NCI-H748 (cell line): ENCODE results near the gene XYLT1.
A peak's percentile ranks its signal among the peaks of the same experiment; 100 is the strongest.

Experiments
- DNase-seq: peaks from one replicate; lab custom pipeline; 2025; ENCODE audit not compliant: unreplicated experiment; lab: John Stamatoyannopoulos, UW

Gene XYLT1

DNA sequence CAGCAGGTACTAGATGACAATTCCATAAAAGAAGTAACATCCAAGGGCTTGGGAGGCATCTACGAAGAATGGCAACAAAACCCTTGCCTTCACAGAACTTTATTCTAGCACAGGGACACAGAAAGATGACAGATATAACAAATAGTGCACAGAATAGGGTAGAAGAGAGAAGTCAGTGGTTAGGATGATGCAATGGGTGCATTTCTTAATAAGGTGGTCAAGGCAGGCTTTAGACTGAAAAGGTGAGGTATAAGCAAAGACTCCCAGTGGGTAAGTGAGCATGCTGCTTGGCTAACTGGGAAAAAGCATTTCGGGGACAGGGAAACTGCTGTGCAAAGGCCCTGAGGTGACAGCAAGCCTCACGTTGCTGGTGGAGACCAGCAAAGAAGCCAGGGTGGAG, 175.9 kb downstream of the XYLT1 start:
- DNase-seq = no peak

DNA sequence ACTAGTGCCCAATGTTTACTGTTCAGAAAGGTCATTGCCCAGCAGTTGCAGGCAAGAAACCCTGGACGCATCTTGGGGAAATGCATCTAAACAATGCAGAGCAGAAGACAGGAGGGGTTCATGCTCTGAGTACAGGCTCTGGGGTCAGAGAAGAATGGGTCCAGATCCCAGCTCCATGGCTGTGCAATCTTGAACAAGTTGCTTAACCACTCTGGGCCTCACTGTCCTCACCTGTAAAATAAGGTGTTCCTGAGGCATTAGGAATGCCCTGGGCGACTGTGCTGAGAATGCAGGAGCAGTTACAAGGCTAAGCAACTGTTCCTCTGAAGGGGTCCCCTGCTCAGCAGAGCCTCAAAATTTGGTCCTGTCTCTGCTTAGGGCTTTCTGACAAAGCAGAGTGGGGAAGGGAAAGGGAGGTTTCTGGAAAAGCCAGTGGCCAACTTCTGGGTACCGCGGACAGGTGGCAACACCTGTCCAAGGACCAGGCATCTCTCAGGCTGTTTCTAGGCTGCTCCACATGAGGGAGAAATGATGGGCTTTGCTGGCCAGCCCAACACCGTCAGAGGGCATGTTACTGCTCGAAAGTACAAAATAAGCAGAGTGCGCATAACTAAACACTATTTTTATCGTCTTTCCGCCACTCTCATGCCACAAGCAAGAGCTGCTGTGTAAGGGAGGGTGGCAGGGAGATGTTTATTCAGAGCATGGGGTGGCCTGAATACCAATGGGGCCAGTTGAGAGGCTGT, 176.8 kb downstream of the XYLT1 start:
- no peak for DNase-seq

DNA sequence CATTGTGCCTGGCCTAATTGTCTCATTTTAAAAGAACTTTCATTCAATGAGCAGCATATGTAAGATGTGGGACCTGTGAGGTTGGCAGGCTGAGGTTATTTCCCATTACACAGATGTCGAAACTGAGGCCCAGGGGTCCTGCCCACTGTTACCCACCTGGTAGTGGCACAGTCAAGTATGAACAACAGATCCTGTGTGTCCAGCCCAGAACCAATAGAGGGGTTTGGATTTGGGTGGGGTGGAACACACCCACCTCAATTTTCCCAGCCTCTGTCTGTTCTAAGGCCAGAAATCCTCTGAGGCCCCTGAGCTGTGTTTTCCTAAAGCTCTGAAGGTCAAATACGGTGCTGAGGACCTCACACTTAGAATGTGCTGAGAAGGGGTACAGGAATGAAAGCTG, 179.5 kb downstream of the XYLT1 start:
- DNase-seq = no peak

DNA sequence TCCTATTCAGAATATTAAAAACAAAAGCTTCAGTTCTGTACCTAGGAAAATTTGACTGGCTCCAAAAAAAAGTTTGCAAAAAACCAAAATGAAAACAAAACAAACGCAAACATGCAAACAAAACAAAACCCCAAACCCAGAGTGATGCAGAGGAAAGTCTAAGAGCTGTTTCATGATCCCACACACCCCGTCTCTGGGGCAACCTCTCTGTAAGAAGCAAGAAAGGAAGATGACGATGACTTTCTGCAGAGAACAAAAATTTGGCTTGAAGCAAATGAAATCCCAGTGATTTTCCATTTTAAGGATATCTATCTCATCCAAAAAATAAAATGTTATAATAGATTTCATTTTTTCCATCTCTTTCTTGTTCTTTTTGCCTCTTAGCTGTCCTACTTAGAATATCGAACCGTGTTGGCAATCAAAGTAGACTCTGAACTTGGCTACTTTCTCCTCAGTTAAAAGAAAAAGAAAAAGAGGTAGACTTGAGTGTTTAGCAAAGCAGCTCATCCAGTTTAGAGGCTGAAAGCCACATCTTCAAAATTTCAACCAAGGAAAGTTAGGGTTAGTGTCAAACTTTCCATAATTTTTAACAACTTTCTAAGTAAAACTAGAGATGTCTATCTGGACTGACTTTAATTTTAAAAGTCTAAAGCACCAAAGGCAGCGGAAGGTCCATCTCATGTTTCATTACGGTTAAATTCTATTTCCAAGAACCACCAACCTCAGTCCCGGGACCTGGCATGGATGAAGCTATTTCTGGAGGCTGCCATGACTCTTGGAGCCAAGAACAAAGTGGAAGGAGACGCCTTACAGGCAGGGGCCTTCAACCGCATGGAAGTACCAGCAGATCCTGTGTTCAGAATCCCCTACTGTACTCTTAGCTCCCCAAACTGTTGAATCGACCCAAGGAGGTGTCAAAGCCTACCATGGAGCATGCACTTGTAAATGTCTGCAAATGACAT, 180.8 kb downstream of the XYLT1 start:
- DNase-seq = no peak

DNA sequence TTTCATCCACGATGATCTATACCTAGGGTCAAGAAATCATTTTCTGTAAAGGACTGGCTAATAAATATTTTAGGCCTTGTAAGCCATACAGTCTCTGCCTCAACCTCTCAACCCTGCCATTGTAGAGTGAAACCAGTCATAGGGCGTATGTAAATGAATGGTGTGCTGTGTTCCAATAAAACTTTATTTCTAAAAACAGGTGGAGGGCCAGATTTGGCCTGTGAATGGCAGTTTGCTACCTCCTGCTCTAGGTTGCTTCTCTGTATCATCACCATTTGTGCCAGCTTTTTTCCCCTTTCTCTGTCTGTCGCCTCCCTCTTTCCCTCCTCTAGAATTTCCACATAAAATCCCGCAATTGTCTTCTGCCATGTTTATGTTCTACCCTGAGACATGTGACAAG, 181.7 kb downstream of the XYLT1 start:
- DNase-seq = no peak

DNA sequence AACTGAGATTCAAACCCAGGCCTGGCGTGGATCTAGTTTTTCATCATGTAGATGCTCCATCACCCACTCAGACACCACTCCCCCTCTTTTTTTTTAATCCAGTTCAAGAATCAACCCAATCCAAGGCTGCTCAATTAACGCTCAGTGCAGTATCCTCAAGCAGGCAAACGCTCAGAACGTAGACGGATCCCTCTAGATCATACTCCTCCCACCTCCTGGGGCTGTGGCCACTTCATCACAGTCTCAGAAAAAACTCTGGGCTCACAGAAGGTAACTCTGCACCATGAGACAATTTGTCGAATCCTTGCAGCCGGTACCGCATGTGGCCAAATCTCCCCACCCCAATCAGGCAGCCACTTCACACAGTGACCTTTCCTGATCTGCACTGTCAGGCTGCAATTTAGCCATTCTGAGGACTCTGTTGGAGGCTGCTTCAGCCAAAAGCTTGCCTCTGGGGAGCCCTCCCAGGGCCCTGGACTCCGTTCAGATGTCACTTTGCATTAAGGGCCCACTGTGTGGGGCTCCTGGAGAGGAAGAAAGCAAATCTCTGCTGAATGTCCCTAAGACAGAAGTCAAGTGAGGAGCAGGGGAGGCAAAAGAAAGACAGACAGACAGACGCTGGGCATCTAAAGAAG, 183.5 kb downstream of the XYLT1 start:
- no peak for DNase-seq

DNA sequence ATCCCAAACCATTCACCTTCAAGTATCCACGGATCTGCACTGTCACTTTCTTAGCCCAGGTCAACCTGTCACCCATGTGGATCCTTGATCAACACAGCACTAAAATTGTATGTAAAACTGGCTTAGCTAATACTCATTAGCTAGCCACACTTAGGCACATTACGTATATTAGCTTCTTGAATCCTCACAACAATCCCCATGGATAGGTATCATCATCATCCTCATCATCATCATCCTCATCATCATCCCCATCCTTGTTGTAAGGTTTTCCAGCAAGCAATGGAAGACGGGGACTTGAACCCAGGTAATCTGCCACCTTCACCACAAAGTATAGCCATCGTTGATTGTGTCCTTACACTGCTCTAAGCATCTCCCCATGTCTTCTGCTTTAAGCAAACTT, 184.3 kb downstream of the XYLT1 start:
- DNase-seq = no peak

DNA sequence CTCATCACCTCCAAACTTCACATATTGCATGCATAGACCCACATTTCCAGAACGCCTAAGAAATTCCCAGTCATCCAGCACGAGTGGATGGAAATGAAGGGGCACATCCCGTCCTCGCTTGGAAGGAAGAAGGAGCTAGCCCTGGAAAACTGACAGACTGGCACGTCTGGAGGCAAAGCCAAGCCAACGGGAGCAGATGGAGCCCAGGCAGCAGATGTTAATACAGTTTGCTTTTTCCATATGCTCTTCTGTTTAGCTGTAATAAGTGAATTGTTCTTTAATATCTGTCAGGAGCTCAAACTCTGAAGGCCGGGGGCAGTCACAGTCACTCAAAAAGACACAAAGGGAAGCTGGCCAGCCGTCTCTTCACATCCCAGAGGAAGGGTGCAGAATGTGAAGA, 187.7 kb downstream of the XYLT1 start:
- no peak for DNase-seq

DNA sequence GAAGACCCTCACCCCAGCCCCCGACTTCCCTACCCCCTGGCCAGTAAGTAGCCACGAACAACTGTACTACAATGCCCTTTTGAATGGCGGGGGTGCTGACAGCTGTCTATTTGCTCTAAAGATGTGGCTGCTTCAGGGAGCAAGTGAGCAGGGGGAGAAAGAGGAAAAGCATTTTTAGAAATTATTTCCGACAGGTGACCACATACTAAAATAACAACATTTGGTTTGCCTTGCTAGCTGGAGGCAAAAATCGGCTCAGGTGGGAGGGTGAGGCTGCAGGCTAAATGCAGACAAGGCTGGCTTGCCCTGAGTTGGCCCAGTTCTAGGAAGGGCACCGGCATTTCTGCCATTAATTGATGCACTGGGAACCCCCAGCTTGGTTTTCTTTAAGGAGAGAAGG, 188.5 kb downstream of the XYLT1 start:
- no peak for DNase-seq

DNA sequence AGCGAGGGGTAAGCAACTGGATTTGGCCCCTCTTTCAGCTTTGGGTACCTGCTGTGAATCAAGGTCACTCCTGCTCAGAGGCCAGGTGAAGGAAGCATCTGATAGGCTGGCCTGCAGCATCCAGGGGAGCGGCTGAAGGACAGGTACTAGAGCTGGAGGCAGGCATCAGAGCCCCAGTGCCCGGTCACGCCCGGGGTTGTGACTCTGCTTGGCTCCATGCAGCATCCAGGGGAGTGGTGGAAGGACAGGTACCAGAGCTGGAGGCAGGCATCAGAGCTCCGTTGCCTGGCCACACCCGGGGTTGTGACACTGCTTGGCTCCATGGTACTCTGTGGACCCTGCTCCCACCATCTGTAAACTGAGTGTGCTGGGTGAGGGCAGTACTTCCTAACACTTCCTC, 189.7 kb downstream of the XYLT1 start:
- DNase-seq = no peak

DNA sequence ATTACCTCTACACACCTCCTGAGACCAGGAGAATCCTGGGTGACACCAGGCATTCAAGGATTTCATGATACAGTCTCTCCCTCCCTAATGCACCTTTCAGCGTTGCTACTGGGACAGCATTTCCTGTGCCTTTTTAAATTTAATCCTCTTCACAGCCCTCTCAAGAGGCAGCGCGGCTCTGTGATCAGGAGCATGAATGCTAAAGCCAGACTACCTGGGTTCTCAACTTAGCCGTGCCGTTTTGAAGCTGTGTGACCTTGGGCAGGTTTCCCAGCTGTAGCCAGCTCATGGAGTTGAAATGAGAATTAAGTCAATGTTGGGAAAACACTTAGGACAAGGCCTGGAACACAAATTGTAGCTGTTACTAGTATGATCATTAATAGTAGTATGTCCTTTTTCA, 191.8 kb downstream of the XYLT1 start:
- no peak for DNase-seq

DNA sequence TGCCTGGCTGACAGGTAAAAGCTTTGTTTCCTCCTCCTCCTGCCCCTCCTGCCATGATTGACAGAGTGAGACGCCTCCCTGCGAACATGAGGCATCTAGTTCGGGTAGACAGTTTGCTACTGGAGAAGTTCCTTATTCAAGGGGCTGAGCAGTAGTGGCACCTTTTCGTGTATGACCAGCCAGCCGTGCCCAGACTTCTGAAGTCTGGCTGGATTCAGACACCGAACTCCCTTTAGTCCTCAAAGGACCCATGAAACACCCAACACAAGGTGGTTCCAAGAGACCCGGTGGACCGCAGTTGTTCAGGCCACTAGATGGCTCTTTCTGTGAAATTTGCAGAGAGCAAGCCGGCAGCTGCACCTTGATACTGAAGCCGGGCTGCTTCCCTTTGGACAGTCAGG, 192.8 kb downstream of the XYLT1 start:
- peak; percentile 2 for DNase-seq

DNA sequence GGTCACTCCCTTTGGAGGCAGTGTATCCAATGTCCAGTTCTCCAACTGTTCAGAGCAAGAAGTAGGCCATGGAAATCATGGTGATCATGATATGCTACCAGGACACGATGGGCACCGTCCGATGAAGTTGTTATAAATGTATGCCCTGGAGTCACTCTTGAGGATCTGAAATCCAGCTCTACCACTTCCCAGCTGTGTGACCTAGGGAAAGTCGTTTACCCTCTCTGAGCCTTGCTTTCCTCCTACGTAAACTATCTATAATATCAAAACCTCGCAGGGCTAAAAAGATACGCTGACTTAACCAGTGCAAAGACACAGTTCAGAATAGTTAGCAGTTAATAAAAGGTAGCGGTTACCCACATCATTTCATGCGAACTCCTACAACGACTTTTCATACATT, 194.2 kb downstream of the XYLT1 start:
- DNase-seq = no peak

DNA sequence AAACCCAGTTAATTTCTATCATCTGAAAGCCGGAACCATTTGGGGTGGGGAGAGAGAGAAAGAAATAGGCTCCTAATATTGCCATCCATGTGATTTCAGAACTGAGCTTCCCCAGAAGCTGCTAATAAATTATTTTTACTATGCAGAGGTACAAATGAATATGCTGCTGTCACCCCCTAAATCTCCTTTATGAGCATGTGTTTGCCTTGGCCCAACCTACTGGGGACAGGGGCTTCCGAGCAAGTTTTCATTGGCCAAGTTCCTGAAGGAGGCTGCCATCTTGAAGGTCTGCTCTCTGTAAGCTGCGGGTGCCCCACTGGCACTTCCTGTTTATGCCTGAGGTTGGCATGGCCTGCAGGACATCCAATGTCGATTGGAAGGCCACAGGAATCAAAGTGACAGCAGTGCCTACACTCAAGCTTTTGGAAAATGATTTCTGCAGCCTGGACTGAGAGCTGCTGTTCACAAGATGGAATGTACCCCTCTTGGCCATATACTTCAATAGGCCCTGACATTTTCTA, 194.7 kb downstream of the XYLT1 start:
- no peak for DNase-seq

DNA sequence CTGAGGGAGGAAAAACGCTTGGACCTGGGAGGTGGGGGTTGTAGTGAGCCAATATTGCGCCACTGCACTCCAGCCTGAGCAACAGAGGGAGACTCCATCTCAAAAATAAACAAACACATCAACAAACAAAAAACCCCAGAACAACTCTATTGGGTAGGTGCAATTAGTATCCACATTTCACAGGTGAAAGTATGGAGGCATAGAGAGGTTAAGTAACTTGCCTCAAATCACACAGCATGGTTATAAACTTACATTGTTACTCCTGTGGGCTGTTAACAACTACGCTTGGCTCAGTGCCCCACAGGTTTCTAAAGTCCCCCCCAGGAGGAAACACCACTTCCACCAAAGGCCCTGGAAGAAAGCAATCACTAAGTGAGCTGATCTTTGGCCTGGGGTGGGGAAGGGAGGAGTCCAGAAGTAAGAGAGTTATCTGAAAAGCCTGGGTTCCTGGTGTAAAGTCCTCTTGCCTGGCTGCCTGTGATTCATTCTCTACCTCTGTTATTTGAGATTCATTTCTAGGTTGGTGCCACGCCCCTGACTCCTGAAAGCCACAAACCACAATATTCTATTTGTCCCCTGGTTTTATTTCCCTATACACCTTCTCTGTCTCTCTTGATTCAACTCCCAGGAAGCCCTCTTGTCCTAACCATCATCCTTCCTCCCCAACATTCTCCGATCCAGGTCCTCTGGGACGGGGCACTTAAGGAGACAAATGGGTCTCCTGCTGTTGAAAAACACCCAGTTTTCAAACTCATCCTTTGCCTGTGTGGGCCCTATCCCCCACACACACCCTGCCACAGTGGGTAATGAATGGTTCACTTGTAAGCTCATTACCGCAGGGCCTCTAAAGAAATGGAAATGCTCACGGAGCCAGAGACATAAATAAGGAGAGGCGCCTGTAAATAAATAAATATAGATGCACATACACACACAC, 195.4 kb downstream of the XYLT1 start:
- no peak for DNase-seq

DNA sequence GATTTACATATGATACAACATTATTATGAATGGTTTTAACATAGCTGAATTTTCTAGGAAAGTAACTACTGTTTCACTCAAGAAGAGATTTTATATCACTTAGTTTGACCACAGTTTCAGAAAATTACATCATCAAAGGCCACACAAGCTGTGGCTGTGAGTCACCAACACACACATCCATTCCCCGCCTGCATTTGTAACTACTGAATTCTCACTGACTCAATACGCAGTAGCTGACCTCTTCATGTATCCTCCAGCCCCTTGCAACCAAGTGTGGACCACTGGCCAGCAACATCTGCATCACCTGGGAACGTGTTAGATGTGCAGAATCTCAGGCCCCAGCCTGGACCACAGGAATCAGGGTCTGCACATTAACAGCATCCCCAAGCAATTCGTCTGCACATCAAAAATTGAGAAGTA, 197.6 kb downstream of the XYLT1 start:
- DNase-seq = no peak

DNA sequence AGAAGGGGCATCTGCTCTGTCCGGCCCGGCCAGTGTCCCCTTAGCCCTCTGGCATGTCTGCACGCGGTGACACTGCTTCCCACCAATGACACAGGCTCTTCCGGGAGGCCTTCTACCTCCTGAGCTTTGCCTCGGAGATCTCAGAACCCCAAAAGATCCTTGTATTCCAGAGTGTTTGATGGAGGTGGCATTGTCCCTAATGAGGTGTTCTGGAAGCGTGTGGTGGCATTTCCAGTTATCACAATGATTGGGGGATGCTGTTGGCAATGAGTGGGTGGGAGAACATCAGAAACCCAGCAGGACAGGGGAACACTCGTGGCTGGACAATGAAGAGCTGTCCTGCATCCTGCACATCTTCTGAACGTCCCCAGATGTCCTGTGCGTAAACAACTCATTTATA, 198.0 kb downstream of the XYLT1 start:
- no peak for DNase-seq

DNA sequence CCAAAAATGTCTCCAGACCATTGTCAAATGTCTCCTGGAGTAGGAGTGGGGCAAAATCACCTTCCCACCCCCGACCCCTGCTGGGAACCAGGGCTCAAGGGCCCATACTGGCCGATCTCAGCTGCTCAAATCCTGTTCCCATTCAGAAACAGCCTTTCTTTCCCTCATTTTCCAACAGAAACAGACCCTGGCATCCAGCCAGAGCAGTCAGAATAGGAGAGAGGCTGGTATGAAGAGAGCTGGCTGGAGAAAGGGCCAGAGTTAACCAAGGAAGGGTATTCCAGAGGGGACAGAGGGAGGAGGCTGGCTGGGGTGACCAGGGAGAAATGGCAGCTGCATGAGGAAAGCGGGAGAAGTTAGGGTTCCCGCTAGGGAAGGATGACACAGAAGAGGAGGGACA, 199.1 kb downstream of the XYLT1 start:
- no peak for DNase-seq

DNA sequence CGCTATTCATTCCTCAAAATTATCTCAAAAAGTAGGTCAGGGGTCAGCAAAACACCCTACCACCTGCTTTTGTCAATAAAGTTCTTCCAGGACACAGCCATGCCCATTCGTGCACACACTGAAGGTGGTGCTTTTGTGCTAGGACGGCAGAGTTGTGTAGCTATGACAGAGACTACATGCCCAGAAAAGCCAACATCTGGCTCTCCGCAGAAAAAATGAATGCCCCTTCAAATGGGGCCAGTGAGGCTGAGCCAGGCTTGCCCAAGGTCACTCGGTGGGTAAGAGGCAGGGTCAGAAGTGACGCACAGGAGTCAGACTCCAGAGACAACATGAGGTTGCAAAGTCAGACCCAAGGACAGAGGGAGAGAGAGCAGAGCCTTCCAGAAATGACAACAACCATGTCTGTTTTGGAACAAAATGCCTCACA, 200.1 kb downstream of the XYLT1 start:
- peak; percentile 14 for DNase-seq

DNA sequence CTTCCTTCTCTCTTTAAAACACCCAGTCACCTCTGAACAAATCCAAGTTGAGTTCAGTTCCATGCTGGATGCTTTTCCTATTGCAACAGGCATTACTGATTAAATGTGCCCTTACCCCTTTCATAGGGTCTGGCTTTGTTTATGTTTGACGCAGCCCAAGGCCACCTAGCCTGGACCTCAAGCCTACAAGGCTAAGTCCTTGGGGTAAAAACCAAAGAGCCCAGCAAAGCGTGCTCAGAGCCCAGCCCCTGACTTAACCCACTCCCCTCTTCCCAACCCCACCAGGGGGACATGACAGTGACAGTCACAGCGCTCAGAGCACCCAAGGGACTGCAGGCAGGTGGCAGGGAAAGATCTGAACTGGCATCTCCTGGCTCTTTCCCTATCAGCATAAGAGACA, 200.6 kb downstream of the XYLT1 start:
- DNase-seq = no peak
